Adrenal gland (tissue), 12 donors: ENCODE data around the gene MUC6. TPM values are rescaled to one million over a fixed set of nuclear protein-coding genes. Genes with fewer than 3 reads are reported as not detected.
A peak's percentile ranks its signal among the peaks of the same experiment; 100 is the strongest.
"Not testable (repeated sequence)": the region's sequence is repeated elsewhere in the genome, so short reads cannot be mapped to it uniquely, and the experiment has no call there.

Experiments used
- DNase-seq, 7 donors: peaks; one replicate each; pipeline ENCODE4 v3.0.0-alpha.2; 2019 to 2020
- H3K27ac ChIP-seq, 5 donors: fragments of 200-600 bp; sonication (generic) in 4 of 5; 1 replicate in 3 of 5; 2 replicates in 2 of 5; pipeline versions ENCODE4 v1.5.1 to v1.8.0; 2016 to 2020; ENCODE audit warnings: mild to moderate bottlenecking in 1 of 5
- H3K27me3 ChIP-seq: fragments of 200-600 bp; 2 replicates; pipeline ENCODE4 v1.8.0; 2021
- H3K36me3 ChIP-seq, 2 donors: fragments of 200-600 bp; replicated peaks in 1 of 2; 1 replicate in 1 of 2; 2 replicates in 1 of 2; pipeline versions ENCODE4 v1.5.1 to v1.8.0; 2018 to 2022
- H3K4me1 ChIP-seq, 2 donors: fragments of 200-600 bp; replicated peaks in 1 of 2; 1 replicate in 1 of 2; 2 replicates in 1 of 2; pipeline versions ENCODE4 v1.5.1 to v1.8.0; 2018 to 2021
- H3K4me3 ChIP-seq, 4 donors: fragments of 200-600 bp; sonication (generic) in 3 of 4; one replicate each; pipeline ENCODE4 v1.5.1; 2016 to 2018
- H3K9me3 ChIP-seq, 3 donors: fragments of 200-600 bp; sonication (generic) in 1 of 3; replicated peaks in 1 of 3; 1 replicate in 2 of 3; 2 replicates in 1 of 3; pipeline versions ENCODE4 v1.5.1 to v1.8.0; 2016 to 2021
- POLR2A ChIP-seq, 2 donors: fragments of 450-650 bp; IDR thresholded peaks; one replicate each; pipeline ENCODE4 v1.6.1; 2017; ENCODE audit warnings: antibody characterized with exemption in 2 of 2, mild to moderate bottlenecking in 2 of 2, moderate library complexity in 1 of 2
- WGBS, 4 donors: extraction: QIAGEN DNeasy Blood & Tissue Kit in 2 of 4; methylation state at CpG; one replicate each; pipeline versions ENCODE4 v1.1.5 to v1.1.7; 2013 to 2017; 5-methylcytosine and 5-hydroxymethylcytosine counted together
- intact Hi-C, 2 donors: fragments of 100-400 bp; cut with DNase I; formaldehyde crosslinking; loops; one replicate each; pipeline versions ENCODE4 v1.14.1 to v1.15.0; 2022 to 2023
- polyA plus RNA-seq, 3 donors: library from polyadenylated mRNA; stranded (reverse); fragments of 200-250 nt in 2 of 3; fragments of 350-450 nt in 1 of 3; fragmentation: Illumina TruSeq in 1 of 3; extraction: RNeasy Lipid Tissue Mini Kit (QIAGEN cat#74804) in 1 of 3; gene quantifications; one replicate each; pipeline ENCODE4 v1.2.3, GENCODE V29; 2013 to 2014
- total RNA-seq, 9 donors: library from RNA; depleted of rRNA in 4 of 9; stranded (reverse); fragments of >200 nt in 4 of 9; fragments of 120-200 nt in 1 of 9; fragmentation: NEBNext Ultra II Directional in 1 of 9; extraction: Animal tissue kit (Norgen Biotek cat#: 25700) in 1 of 9; gene quantifications; one replicate each; pipeline versions ENCODE4 v1.1.0 to v1.2.4, GENCODE V29; 2013 to 2023
- TF ChIP-seq, protein P1 (sequence below), 6 experiments: fragments of 450-650 bp in 4 of 6; fragments of 200-600 bp in 2 of 6; sonication (generic) in 1 of 6; IDR thresholded peaks; 1 replicate in 5 of 6; 2 replicates in 1 of 6; pipeline versions ENCODE4 v1.5.1 to v1.8.0; 2016 to 2021; ENCODE audit warnings: antibody characterized with exemption in 6 of 6, mild to moderate bottlenecking in 2 of 6, moderate library complexity in 1 of 6
- donor health status: healthy with polysubstance abuse.
- donor health status: Bipolar disorder and iron deficiency.
- donor health status: DM: yes; HTN: yes; CAD: no.
- donor health status: DM: no; HTN: no; CAD: no.
- donor health status: DM: no; HTN: no; CAD: no.
- donor health status: DM: yes; HTN: yes; CAD: no.

The MUC6 gene
- total and polyA plus RNA-seq, 12 donors: under 0.01 to 0.72 (median 0.04) TPM; not detected in 7

GRCh38 chr11:1017269-1018005, 19.1 kb downstream of the MUC6 start:
- 76 to 85% (median 80%) methylated on average over 12 of the region's 12 CpGs for WGBS, 4 donors
- DNase-seq: peak in 3 of 7 donors; percentile 26 to 66 (median 37)

DNA sequence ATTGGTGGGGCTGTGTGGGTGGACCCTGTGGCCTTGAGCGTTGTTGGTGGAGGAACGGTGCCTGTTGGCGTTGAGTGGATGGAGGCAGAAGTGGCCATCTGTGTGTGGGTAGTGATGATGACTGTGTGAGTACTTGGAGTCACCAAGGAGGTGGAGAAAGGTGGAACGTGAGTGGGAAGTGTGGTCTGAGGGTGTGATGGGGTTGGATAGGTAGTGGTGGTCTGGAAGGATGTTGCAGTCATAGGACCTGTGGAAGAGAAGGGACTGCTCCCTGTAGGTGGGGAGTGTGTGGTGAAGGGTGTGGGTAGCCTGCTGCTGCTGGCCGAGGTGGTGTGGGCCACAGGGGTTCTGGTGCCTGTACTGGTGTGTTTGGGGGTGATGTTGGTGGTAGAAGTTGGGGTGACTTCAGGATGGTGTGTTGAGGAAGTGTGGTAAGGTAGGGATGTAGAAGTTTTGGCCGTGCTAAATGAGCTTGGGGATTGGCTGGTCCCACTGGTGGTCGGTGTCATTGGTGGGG, 19.9 kb downstream of the MUC6 start:
- H3K9me3 ChIP-seq, H3K27ac ChIP-seq, H3K27me3 ChIP-seq, H3K4me3 ChIP-seq, H3K4me1 ChIP-seq, intact Hi-C loops: not testable (repeated sequence)
- peaks cover 0 to 12% of the 10 kb centered on the region in 2 donors for H3K36me3 ChIP-seq
- 63 to 67% (median 64%) methylated on average over 7 of the region's 7 CpGs for WGBS, 4 donors
- peak in 1 of 7 donors; percentile 64 for DNase-seq

More at GRCh38 chr11:1017269-1018005, 19.1 kb downstream of the MUC6 start:
- H3K27me3 ChIP-seq: no peaks in the 10 kb centered on the region
- no peaks in the 10 kb centered on the region for H3K9me3 ChIP-seq
- no peak overlapping the region for H3K27ac ChIP-seq
- no peaks in the 10 kb centered on the region for H3K4me1 ChIP-seq
- no peak for TF ChIP-seq POLR2A (IDR thresholded peaks at IDR 0.05)
- TF ChIP-seq, protein P1, sequence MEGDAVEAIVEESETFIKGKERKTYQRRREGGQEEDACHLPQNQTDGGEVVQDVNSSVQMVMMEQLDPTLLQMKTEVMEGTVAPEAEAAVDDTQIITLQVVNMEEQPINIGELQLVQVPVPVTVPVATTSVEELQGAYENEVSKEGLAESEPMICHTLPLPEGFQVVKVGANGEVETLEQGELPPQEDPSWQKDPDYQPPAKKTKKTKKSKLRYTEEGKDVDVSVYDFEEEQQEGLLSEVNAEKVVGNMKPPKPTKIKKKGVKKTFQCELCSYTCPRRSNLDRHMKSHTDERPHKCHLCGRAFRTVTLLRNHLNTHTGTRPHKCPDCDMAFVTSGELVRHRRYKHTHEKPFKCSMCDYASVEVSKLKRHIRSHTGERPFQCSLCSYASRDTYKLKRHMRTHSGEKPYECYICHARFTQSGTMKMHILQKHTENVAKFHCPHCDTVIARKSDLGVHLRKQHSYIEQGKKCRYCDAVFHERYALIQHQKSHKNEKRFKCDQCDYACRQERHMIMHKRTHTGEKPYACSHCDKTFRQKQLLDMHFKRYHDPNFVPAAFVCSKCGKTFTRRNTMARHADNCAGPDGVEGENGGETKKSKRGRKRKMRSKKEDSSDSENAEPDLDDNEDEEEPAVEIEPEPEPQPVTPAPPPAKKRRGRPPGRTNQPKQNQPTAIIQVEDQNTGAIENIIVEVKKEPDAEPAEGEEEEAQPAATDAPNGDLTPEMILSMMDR (IDR thresholded peaks at IDR 0.05): no peak
- H3K4me3 ChIP-seq: no peak overlapping the region
- intact Hi-C loops: no loop called here
- peaks cover 0 to 5% of the 10 kb centered on the region in 2 donors for H3K36me3 ChIP-seq

GRCh38 chr11:1015826-1016545, 20.5 kb downstream of the MUC6 start:
- intact Hi-C loops: no loop called here
- TF ChIP-seq POLR2A (IDR thresholded peaks at IDR 0.05): no peak
- TF ChIP-seq, protein P1 (IDR thresholded peaks at IDR 0.05): no peak
- Histone ChIP-seq H3K4me1 (no peaks in the 10 kb centered on the region), H3K27me3 (no peaks in the 10 kb centered on the region), H3K36me3 (peaks cover 0 to 19% of the 10 kb centered on the region in 2 donors), H3K27ac (no peak overlapping the region), H3K4me3 (no peak overlapping the region), H3K9me3 (no peaks in the 10 kb centered on the region)
- no peak for DNase-seq
- 89 to 93% (median 91%) methylated on average over 20 of the region's 20 CpGs for WGBS, 4 donors

DNA sequence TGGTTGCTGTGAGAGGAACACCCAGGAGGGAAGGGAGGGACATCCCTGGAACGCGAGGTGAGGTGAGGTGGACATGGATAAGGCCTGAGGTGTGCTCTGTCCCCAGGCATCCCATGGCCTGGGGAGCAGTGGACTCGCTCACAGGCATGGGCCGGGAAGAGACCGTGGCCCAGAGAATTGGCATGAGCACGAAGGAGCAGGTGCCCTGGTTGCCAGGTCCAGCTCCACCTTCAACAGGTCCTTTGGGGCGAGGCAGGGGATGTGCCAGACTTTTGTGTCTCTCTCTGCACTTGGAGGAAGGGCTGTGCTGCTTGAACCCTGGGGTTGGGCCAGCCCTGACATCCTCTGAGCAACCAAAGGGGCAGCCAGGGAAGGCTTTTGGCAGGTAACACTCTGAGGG, 21.5 kb downstream of the MUC6 start:
- peaks cover 0 to 28% of the 10 kb centered on the region in 2 donors for H3K36me3 ChIP-seq
- H3K27me3 ChIP-seq: no peaks in the 10 kb centered on the region
- no peaks in the 10 kb centered on the region for H3K4me1 ChIP-seq
- intact Hi-C loops: no loop called here
- WGBS, 4 donors: 73 to 93% (median 89%) methylated on average over 4 to 7 of the region's 7 CpGs
- TF ChIP-seq POLR2A (IDR thresholded peaks at IDR 0.05): no peak
- TF ChIP-seq, protein P1 (IDR thresholded peaks at IDR 0.05): no peak
- no peak overlapping the region for H3K27ac ChIP-seq
- no peak for DNase-seq
- no peak overlapping the region for H3K4me3 ChIP-seq
- H3K9me3 ChIP-seq: no peaks in the 10 kb centered on the region
